AG04450 (cell line): ENCODE results near the gene LSS. TPM values are rescaled to one million over a fixed set of nuclear protein-coding genes. Genes with fewer than 3 reads are reported as not detected.

Experiments
- CTCF ChIA-PET: fragments of 300-600, 350-600 bp; formaldehyde crosslinking; extraction: SDS; loops from one replicate; lab custom pipeline; 2022; ENCODE audit warnings: antibody characterized with exemption, inconsistent platforms; lab: Charles Lee
- POLR2A ChIA-PET: fragments of 350-600 bp; formaldehyde crosslinking; extraction: SDS; loops from one replicate; lab custom pipeline; 2021; ENCODE audit warnings: antibody characterized with exemption, inconsistent platforms; lab: Yijun Ruan, JAX
- DNase-seq: peaks from one replicate; pipeline ENCODE4 v3.0.0-alpha.2; 2011; ENCODE audit warnings: low read depth, low spot score
- H3K27ac ChIP-seq: one replicate; pipeline ENCODE4 v1.5.1; 2012; ENCODE audit warnings: low read depth, low read length, control low read depth
- H3K27me3 ChIP-seq: one replicate; pipeline ENCODE4 v1.6.0; 2012; ENCODE audit warnings: low read length; ENCODE audit not compliant: control insufficient read depth, insufficient read depth
- H3K4me3 ChIP-seq: 2 replicates; pipeline ENCODE4 v1.5.1; 2011; ENCODE audit warnings: mild to moderate bottlenecking, low read depth, low read length, control low read depth
- H3K9me3 ChIP-seq: 2 replicates; pipeline ENCODE4 v1.5.1; 2012; ENCODE audit warnings: low read length; ENCODE audit not compliant: control insufficient read depth, insufficient read depth
- polyA plus RNA-seq: library from polyadenylated mRNA; depleted of rRNA; stranded (reverse); fragments of >200 nt; gene quantifications from 2 replicates; pipeline ENCODE4 v1.2.3, GENCODE V29; 2011
- TF ChIP-seq, protein P1 (sequence below): IDR thresholded peaks from 2 replicates; pipeline ENCODE4 v1.5.1; 2011; ENCODE audit warnings: low read depth, low read length, control low read depth, inconsistent platforms

The LSS gene
- polyA plus RNA-seq, 1 experiment: 49.0 TPM

GRCh38 chr21:46212721-46213484 lies 15.7 kb downstream of the LSS start:
- CTCF ChIA-PET: interaction anchor here (2.0 kb wide), 1 partner anchor 60 kb away, joined by 6 read pairs; no protein-coding TSS in a partner anchor
- POLR2A ChIA-PET: no interaction called here
- no peaks in the 10 kb centered on the region; the same call in 1 of the 2 replicates for H3K9me3 ChIP-seq
- no peak for DNase-seq
- H3K27me3 ChIP-seq: no peaks in the 10 kb centered on the region
- TF ChIP-seq, protein P1, sequence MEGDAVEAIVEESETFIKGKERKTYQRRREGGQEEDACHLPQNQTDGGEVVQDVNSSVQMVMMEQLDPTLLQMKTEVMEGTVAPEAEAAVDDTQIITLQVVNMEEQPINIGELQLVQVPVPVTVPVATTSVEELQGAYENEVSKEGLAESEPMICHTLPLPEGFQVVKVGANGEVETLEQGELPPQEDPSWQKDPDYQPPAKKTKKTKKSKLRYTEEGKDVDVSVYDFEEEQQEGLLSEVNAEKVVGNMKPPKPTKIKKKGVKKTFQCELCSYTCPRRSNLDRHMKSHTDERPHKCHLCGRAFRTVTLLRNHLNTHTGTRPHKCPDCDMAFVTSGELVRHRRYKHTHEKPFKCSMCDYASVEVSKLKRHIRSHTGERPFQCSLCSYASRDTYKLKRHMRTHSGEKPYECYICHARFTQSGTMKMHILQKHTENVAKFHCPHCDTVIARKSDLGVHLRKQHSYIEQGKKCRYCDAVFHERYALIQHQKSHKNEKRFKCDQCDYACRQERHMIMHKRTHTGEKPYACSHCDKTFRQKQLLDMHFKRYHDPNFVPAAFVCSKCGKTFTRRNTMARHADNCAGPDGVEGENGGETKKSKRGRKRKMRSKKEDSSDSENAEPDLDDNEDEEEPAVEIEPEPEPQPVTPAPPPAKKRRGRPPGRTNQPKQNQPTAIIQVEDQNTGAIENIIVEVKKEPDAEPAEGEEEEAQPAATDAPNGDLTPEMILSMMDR: no peak
- H3K27ac ChIP-seq: no peak overlapping the region
- H3K4me3 ChIP-seq: no peak overlapping the region

- Histone ChIP-seq H3K4me3 (no peak overlapping the region), H3K27me3 (no peaks in the 10 kb centered on the region), H3K27ac (no peak overlapping the region), H3K9me3 (no peaks in the 10 kb centered on the region; the same call in 1 of the 2 replicates)
- TF ChIP-seq, protein P1: no peak
- CTCF ChIA-PET: interaction anchor here (2.0 kb wide), 1 partner anchor 59 kb away, joined by 6 read pairs; no protein-coding TSS in a partner anchor
- no peak for DNase-seq
- POLR2A ChIA-PET: no interaction called here
Measured at GRCh38 chr21:46211786-46212720, 16.5 kb downstream of the LSS start.

- ChIA-PET POLR2A (no interaction called here), CTCF (interaction anchor here (2.0 kb wide), 1 partner anchor 58 kb away, joined by 6 read pairs; no protein-coding TSS in a partner anchor)
- TF ChIP-seq, protein P1: no peak
- DNase-seq: no peak
- Histone ChIP-seq H3K27ac (no peak overlapping the region), H3K4me3 (no peak overlapping the region), H3K9me3 (no peaks in the 10 kb centered on the region; the same call in 1 of the 2 replicates), H3K27me3 (no peaks in the 10 kb centered on the region)
Measured at GRCh38 chr21:46211376-46211775, 17.2 kb downstream of the LSS start.

GRCh38 chr21:46210378-46211136 lies 18.0 kb downstream of the LSS start:
- H3K27me3 ChIP-seq: no peaks in the 10 kb centered on the region
- ChIA-PET POLR2A (no interaction called here), CTCF (interaction anchor here (2.0 kb wide), 1 partner anchor 57 kb away, joined by 6 read pairs; no protein-coding TSS in a partner anchor)
- no peak overlapping the region for H3K4me3 ChIP-seq
- TF ChIP-seq, protein P1: no peak
- DNase-seq: no peak
- no peaks in the 10 kb centered on the region; the same call in 1 of the 2 replicates for H3K9me3 ChIP-seq
- H3K27ac ChIP-seq: no peak overlapping the region
